Lower leg skin (tissue), 3 donors: ENCODE measurements around the gene ASXL1.

Source experiments
- CTCF ChIP-seq, 3 donors: fragments of 450-650 bp; IDR thresholded peaks; one replicate each; pipeline ENCODE4 v1.5.1; 2016; ENCODE audit warnings: antibody characterized with exemption in 3 of 3, mild to moderate bottlenecking in 3 of 3, moderate library complexity in 2 of 3
- POLR2A ChIP-seq, 2 donors: fragments of 450-650 bp; IDR thresholded peaks; one replicate each; pipeline ENCODE4 v1.6.1; 2016 to 2017; ENCODE audit warnings: antibody characterized with exemption in 2 of 2, mild to moderate bottlenecking in 1 of 2, moderate library complexity in 1 of 2

DNA sequence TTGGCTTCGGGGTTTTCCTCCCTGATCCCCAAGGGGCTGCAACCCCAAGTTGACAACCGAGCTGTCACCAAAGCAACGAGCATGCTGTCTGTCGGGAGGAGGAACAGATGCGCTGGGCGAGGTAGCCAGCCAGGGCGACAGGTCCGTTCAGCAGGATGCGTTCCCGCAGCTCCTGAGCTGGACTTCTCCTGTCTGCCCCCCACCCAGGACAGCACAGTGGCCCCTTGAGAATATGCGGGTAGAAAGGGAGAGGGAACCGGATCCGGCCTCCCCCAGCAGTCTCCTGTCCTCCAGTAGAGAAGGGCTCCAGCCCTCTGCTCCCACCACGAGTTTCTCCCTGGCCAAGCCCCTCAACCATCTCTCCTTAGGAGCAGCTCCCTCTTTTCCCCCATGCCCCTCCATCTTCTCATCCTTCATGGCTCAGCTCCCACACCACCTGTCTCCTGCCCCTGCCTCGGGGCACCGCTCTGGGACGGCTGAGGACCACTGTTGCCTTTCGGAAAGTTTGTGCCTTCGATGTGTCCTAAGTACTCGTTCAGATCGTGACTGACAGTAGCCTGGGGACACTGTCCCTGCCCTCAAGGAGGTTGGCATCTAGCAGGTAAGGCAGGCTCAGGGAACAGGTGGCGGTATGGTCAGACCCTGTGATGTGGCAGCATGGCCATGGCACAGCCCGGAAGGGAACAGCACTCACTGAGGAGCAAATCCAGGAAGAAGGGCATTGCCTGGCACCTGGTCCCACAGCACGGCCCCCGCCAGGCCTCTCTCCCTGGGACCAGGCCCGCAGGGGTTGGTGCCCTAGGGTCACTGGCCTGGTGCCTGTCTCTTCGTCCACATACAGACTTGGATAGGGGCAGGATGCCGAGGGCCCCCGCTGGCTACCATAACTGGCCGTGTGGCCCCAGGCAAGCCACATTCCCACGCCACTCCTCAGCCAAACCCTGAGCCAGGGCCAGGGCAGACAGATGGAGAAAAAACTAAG lies 96.3 kb downstream of the ASXL1 start:
- TF ChIP-seq CTCF (IDR thresholded peaks at IDR 0.05) (no peak), POLR2A (IDR thresholded peaks at IDR 0.05) (no peak)
